ENCODE measurements around the gene NSUN2.

Gene NSUN2

DNA sequence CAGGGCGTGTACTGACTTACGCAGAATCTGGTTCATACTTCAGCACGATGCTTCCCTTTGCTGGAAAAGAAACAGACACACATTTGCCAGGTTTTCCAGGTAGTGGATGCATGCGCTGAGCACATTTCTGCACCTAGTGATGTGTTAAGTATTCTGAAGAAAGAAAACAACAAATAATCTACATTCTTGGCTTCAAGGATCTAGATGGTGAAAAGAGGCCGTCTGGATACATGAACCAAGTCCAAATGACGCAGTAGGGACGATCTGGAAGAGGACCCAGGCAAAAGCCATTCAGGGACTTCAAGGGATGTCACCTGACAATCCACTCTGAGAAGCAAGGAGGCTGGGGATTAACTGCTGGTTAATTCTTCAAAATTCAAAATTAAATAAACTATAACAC, 30.4 kb downstream of the NSUN2 start:
- no peak for DNase-seq

GRCh38 chr5:6601816-6602215, 31.0 kb downstream of the NSUN2 start:
- DNase-seq, result no peak

GRCh38 chr5:6601271-6601670, 31.6 kb downstream of the NSUN2 start:
- no peak for DNase-seq

DNA sequence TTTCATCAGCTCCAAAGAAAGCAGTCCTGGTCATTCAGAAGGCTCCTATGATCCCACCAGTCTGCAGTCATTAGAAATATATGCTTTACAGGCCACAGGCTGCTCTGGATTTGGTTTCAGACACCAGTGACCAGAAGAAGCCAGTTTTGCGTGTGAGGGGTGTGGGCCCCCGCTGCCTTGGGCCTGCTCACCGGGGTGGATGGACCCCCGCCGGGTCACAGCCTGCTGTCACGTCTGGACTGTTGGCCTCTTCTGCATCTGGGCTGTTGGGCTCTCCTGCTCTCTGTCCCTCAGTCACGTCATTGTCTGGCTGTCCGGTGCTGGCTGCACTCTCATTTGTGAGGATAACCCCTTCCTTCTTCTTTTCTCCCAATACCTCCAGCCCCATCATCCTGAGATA, 33.1 kb downstream of the NSUN2 start:
- DNase-seq, result no peak

DNA sequence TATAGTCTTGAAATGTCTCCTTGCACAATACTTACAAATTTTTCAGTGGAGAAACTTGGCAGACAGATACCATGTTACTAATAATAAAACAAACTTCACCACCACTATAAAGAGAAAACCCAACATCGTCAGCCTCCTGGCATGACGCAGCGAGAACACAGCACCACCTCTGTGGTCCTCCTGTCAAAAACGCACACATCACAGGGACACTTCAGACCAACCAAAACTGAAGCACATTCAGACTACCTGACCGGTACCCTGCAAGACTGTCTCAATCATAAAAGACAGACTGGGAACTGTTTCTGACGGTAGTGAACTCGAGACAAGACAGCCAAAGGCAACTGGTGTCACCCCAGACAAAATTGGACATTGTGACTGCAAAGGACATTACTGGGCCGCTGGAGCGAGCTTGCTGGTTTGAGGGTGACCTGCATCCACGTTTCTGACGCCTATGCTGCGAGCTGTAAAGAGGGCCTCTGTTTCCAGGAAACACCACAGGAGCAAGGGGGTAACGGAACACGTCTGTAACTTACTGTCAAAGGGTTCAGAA, 34.4 kb downstream of the NSUN2 start:
- no peak for DNase-seq

- no peak for DNase-seq
Observed at GRCh38 chr5:6597557-6597956, 35.3 kb downstream of the NSUN2 start.

GRCh38 chr5:6596388-6596787, 36.5 kb downstream of the NSUN2 start:
- DNase-seq, result no peak

GRCh38 chr5:6595405-6595804, 37.4 kb downstream of the NSUN2 start:
- no peak for DNase-seq

- no peak for DNase-seq
Observed at GRCh38 chr5:6594066-6594465, 38.8 kb downstream of the NSUN2 start.

GRCh38 chr5:6593148-6594016, 39.5 kb downstream of the NSUN2 start:
- DNase-seq, result no peak

DNA sequence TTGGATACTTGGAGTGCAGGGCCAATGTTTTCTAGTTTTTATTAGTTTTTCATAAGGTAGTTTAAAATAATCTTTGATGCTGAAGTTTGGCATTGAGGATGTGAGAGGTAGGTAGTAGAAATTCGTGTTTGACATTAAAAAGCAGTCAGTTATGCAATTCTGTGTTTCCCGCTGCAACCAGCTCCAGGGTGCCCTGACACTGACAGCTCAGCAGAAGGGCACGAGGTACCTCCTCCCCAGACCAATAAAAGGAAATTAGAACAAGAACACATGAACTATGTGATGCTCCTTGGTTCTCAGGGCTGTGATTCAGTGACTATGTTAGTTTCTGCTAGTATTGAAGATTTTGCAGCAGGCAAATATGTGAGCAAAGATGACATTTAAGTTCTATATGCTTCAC, 40.2 kb downstream of the NSUN2 start:
- DNase-seq, result no peak

- no peak for DNase-seq
Observed at GRCh38 chr5:6591671-6592288, 41.1 kb downstream of the NSUN2 start.

GRCh38 chr5:6590581-6590980, 42.3 kb downstream of the NSUN2 start:
- DNase-seq, result no peak

- no peak for DNase-seq
Observed at GRCh38 chr5:6587171-6587570, 45.7 kb downstream of the NSUN2 start.

DNA sequence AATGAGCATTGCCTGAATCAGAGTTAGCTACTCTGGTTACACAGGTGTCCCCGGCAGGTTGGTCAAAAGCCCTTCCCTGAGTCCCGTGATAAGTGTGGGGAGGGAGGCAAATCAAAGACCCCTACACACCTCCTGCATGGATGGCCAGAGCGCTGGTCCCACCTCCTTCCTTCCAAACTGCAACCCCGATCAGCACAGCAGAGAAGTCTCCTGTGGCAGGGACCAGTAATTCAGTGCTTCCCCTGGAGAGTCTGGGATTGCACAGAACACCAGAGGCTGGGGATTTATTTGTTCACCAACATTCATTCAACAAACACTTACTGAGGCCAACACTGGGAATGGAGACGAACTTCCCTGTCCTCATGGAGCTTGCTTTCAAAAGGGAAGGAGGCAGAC, 46.2 kb downstream of the NSUN2 start:
- no peak for DNase-seq

- no peak for DNase-seq
Observed at GRCh38 chr5:6585939-6586646, 46.8 kb downstream of the NSUN2 start.

DNA sequence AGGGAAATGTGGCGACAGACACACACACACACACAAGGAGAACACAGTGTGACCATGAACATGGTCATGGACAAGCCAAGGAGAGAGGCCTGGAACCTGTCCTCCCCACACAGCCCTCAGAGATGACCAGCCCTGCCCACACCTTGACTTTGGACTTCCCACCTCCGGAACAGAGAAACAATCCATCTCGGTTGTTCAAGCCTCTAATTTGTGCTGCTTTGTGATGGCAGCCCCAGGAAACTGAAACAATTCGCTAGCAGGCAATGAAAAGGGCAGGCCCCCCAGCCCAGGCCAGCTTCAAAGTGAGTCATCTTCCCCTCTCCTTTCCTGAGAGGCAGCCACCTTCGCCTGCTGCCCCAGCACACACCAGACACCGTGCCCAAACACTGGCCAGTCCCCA, 47.7 kb downstream of the NSUN2 start:
- no peak for DNase-seq

DNA sequence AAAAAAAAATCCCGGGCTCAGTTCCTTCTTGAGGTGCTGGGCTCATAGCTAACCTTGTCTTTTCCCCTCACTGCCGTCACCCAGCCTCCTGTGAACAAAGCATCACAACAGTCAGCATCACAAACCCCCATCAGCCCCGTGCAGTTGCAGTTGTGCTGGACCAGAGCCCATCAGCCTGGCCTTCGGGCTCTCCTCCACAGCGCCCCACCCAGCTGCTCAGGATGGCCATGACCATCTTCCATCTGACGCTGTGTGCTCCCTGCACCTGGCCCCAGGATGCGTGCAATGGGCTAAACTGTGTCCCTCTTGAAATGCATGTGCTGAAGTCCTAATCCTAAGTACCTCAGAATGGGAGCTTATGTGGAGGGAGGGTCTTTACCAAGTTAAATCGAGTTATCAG, 48.1 kb downstream of the NSUN2 start:
- DNase-seq, result no peak

- no peak for DNase-seq
Observed at GRCh38 chr5:6584101-6584645, 48.7 kb downstream of the NSUN2 start.

- DNase-seq, result no peak
Observed at GRCh38 chr5:6583049-6583880, 49.6 kb downstream of the NSUN2 start.

- no peak for DNase-seq
Observed at GRCh38 chr5:6582507-6583048, 50.3 kb downstream of the NSUN2 start.
